ENCODE measurements around the gene PRXL2B. TPM values are rescaled to one million over a fixed set of nuclear protein-coding genes. Genes with fewer than 3 reads are reported as not detected.

PRXL2B gene
- total and polyA plus RNA-seq, 10 of the 15 experiments (the other 5 are each of a cell fraction or from before 2014, with no cell fraction given), result 0.44 to 5.6 (median 4.0) TPM

DNA sequence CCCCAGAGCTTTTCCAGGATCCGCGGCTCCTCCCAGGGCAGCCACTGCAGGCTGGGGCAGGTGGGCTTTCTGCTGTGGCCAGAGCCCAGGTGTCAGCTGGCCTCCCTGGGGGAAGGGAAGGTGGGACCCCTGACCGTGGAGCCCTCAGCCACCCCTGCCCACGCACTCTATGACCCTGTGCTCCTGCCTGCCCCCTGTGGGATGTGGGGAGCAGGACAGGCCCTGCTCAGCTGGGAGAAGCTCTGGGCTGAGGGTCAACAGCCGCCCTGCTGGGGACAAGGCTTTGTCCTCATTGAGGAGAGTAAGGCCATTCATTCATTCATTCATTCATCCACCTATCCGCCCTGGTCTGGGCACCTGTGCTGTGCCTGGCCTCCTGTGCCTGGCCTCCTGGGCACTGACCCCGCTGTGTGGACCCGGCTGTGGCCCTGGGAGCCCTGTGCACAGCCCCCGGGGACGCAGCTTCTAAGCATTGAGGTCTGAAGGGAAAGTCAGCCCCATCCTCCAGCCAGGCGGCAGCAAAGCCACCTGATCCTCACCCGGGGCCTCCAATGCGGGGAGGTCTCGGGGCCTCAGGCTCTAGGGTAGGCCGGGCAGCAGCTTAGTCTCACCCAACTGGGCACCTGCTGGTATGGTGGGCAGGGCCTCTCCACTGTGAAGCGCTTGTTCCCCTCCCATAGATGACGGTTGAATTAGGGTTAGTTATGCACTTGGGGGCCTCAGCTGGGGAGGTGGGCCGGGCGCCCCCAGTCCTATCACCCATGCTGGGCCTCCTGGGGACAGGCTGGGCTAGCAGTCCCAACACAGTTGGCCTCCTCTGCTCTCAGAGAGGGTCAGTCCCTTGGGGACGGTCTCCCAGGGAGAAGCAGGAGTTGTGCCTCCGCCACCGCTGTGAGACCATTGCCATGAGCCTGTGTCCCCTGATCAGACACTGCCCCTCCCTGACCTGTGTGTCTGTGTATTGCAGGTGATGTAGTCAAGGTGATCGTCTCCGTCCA is 24.4 kb upstream of the PRXL2B start (continued):
- TF ChIP-seq, protein P1, sequence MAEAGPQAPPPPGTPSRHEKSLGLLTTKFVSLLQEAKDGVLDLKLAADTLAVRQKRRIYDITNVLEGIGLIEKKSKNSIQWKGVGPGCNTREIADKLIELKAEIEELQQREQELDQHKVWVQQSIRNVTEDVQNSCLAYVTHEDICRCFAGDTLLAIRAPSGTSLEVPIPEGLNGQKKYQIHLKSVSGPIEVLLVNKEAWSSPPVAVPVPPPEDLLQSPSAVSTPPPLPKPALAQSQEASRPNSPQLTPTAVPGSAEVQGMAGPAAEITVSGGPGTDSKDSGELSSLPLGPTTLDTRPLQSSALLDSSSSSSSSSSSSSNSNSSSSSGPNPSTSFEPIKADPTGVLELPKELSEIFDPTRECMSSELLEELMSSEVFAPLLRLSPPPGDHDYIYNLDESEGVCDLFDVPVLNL (IDR thresholded peaks at IDR 0.05; ENCODE audit: low read depth, low read length), result no peak
- TF ChIP-seq CBX3 (IDR thresholded peaks at IDR 0.05; ENCODE audit: borderline replicate concordance, low read depth), result no peak
- no peak for TF ChIP-seq BACH1 (IDR thresholded peaks at IDR 0.05; ENCODE audit: borderline replicate concordance)
- TF ChIP-seq DPF2 (IDR thresholded peaks at IDR 0.05), result no peak
- TF ChIP-seq, protein P2, sequence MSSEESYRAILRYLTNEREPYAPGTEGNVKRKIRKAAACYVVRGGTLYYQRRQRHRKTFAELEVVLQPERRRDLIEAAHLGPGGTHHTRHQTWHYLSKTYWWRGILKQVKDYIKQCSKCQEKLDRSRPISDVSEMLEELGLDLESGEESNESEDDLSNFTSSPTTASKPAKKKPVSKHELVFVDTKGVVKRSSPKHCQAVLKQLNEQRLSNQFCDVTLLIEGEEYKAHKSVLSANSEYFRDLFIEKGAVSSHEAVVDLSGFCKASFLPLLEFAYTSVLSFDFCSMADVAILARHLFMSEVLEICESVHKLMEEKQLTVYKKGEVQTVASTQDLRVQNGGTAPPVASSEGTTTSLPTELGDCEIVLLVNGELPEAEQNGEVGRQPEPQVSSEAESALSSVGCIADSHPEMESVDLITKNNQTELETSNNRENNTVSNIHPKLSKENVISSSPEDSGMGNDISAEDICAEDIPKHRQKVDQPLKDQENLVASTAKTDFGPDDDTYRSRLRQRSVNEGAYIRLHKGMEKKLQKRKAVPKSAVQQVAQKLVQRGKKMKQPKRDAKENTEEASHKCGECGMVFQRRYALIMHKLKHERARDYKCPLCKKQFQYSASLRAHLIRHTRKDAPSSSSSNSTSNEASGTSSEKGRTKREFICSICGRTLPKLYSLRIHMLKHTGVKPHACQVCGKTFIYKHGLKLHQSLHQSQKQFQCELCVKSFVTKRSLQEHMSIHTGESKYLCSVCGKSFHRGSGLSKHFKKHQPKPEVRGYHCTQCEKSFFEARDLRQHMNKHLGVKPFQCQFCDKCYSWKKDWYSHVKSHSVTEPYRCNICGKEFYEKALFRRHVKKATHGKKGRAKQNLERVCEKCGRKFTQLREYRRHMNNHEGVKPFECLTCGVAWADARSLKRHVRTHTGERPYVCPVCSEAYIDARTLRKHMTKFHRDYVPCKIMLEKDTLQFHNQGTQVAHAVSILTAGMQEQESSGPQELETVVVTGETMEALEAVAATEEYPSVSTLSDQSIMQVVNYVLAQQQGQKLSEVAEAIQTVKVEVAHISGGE (CRISPR knock-in tag; IDR thresholded peaks at IDR 0.05), result no peak
- TF ChIP-seq NBN (IDR thresholded peaks at IDR 0.05), result no peak
- TF ChIP-seq HDAC2 (IDR thresholded peaks at IDR 0.05), result no peak
- TF ChIP-seq, protein P3, sequence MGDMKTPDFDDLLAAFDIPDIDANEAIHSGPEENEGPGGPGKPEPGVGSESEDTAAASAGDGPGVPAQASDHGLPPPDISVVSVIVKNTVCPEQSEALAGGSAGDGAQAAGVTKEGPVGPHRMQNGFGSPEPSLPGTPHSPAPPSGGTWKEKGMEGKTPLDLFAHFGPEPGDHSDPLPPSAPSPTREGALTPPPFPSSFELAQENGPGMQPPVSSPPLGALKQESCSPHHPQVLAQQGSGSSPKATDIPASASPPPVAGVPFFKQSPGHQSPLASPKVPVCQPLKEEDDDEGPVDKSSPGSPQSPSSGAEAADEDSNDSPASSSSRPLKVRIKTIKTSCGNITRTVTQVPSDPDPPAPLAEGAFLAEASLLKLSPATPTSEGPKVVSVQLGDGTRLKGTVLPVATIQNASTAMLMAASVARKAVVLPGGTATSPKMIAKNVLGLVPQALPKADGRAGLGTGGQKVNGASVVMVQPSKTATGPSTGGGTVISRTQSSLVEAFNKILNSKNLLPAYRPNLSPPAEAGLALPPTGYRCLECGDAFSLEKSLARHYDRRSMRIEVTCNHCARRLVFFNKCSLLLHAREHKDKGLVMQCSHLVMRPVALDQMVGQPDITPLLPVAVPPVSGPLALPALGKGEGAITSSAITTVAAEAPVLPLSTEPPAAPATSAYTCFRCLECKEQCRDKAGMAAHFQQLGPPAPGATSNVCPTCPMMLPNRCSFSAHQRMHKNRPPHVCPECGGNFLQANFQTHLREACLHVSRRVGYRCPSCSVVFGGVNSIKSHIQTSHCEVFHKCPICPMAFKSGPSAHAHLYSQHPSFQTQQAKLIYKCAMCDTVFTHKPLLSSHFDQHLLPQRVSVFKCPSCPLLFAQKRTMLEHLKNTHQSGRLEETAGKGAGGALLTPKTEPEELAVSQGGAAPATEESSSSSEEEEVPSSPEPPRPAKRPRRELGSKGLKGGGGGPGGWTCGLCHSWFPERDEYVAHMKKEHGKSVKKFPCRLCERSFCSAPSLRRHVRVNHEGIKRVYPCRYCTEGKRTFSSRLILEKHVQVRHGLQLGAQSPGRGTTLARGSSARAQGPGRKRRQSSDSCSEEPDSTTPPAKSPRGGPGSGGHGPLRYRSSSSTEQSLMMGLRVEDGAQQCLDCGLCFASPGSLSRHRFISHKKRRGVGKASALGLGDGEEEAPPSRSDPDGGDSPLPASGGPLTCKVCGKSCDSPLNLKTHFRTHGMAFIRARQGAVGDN (IDR thresholded peaks at IDR 0.05), result no peak
- TF ChIP-seq KDM1A (IDR thresholded peaks at IDR 0.05; ENCODE audit: borderline replicate concordance), result no peak
- TF ChIP-seq, protein P4, sequence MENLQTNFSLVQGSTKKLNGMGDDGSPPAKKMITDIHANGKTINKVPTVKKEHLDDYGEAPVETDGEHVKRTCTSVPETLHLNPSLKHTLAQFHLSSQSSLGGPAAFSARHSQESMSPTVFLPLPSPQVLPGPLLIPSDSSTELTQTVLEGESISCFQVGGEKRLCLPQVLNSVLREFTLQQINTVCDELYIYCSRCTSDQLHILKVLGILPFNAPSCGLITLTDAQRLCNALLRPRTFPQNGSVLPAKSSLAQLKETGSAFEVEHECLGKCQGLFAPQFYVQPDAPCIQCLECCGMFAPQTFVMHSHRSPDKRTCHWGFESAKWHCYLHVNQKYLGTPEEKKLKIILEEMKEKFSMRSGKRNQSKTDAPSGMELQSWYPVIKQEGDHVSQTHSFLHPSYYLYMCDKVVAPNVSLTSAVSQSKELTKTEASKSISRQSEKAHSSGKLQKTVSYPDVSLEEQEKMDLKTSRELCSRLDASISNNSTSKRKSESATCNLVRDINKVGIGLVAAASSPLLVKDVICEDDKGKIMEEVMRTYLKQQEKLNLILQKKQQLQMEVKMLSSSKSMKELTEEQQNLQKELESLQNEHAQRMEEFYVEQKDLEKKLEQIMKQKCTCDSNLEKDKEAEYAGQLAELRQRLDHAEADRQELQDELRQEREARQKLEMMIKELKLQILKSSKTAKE (IDR thresholded peaks at IDR 0.05; ENCODE audit: low read depth, poor library complexity, severe bottlenecking), result no peak
- TF ChIP-seq MXI1 (IDR thresholded peaks at IDR 0.05; ENCODE audit: low read depth, low read length), result no peak
- no peak for TF ChIP-seq CREB1 (IDR thresholded peaks at IDR 0.05; ENCODE audit: low read depth)
- TF ChIP-seq, protein P5, sequence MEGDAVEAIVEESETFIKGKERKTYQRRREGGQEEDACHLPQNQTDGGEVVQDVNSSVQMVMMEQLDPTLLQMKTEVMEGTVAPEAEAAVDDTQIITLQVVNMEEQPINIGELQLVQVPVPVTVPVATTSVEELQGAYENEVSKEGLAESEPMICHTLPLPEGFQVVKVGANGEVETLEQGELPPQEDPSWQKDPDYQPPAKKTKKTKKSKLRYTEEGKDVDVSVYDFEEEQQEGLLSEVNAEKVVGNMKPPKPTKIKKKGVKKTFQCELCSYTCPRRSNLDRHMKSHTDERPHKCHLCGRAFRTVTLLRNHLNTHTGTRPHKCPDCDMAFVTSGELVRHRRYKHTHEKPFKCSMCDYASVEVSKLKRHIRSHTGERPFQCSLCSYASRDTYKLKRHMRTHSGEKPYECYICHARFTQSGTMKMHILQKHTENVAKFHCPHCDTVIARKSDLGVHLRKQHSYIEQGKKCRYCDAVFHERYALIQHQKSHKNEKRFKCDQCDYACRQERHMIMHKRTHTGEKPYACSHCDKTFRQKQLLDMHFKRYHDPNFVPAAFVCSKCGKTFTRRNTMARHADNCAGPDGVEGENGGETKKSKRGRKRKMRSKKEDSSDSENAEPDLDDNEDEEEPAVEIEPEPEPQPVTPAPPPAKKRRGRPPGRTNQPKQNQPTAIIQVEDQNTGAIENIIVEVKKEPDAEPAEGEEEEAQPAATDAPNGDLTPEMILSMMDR (IDR thresholded peaks at IDR 0.05 in 2 of 3, conservative IDR thresholded peaks at IDR 0.05 in 1 of 3; ENCODE audit: control insufficient read depth in 2 of 3, extremely low read depth in 1 of 3, insufficient read depth in 1 of 3, low read depth in 3 of 3, low read length in 3 of 3), result peak; percentile 41 to 70 (median 47)

Data from GM12878 (cell line).